HEK293 (cell line): ENCODE measurements around the gene MYO5C.

Source experiments
- CTCF ChIP-seq: fragments of 450-650 bp; formaldehyde crosslinking; IDR thresholded peaks from 2 replicates; pipeline ENCODE4 v1.5.1; 2016; ENCODE audit warnings: missing biosample characterization, missing genetic modification characterization
- ZBTB44 ChIP-seq: fragments of 450-650 bp; IDR thresholded peaks from 2 replicates; pipeline ENCODE4 v1.5.1; 2018; ENCODE audit warnings: missing biosample characterization, mild to moderate bottlenecking, missing genetic modification characterization
- ZNF274 ChIP-seq, 2 experiments: fragments of 200-500 bp in 1 of 2; fragments of 450-650 bp in 1 of 2; sonication (Bioruptor generic) in 1 of 2; formaldehyde crosslinking in 1 of 2; IDR thresholded peaks; 2 replicates each; pipeline versions ENCODE4 v1.5.1 to v1.6.1; 2014 to 2016; ENCODE audit warnings: borderline replicate concordance in 1 of 2, inconsistent platforms in 1 of 2, low read length in 1 of 2, missing biosample characterization in 1 of 2, missing genetic modification characterization in 1 of 2
- ZNF302 ChIP-seq: fragments of 450-650 bp; formaldehyde crosslinking; IDR thresholded peaks from 2 replicates; pipeline ENCODE4 v1.5.1; 2016; ENCODE audit warnings: missing biosample characterization, missing genetic modification characterization, low read depth
- TF ChIP-seq, protein P1 (sequence below): fragments of 450-650 bp; formaldehyde crosslinking; optimal IDR thresholded peaks from 2 replicates; pipeline ENCODE3; 2016; ENCODE audit warnings: missing biosample characterization, mild to moderate bottlenecking, missing genetic modification characterization
- TF ChIP-seq, protein P2 (sequence below): fragments of 450-650 bp; formaldehyde crosslinking; IDR thresholded peaks from 2 replicates; pipeline ENCODE4 v1.5.1; 2016; ENCODE audit warnings: missing biosample characterization, missing genetic modification characterization

DNA sequence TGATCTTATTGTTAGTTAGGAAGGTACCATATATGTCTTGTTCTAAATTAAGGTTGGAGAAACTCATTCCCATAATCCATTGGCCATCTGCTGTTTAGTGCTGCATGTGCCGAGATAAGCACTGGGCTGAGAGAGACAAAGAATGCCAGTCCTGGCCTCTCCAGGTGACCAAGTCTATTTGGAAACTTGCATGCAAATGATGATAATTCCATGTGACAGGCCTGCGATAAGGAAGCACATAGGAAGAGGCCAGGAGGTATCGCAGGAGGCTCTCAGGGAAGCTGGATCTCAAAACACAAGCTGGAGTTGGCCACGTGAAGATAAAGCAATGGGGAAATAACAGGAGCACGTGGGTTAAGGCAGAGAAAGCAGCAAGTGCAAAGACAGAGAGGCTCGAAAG lies 39.7 kb downstream of the MYO5C start:
- TF ChIP-seq ZNF274 (IDR thresholded peaks at IDR 0.05; ENCODE audit: low read length), result no peak
- TF ChIP-seq ZNF274 (tag by site-specific recombination; IDR thresholded peaks at IDR 0.05; ENCODE audit: borderline replicate concordance), result no peak
- TF ChIP-seq, protein P1, sequence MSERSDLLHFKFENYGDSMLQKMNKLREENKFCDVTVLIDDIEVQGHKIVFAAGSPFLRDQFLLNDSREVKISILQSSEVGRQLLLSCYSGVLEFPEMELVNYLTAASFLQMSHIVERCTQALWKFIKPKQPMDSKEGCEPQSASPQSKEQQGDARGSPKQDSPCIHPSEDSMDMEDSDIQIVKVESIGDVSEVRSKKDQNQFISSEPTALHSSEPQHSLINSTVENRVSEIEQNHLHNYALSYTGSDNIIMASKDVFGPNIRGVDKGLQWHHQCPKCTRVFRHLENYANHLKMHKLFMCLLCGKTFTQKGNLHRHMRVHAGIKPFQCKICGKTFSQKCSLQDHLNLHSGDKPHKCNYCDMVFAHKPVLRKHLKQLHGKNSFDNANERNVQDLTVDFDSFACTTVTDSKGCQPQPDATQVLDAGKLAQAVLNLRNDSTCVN, result no peak
- TF ChIP-seq CTCF, result no peak
- TF ChIP-seq, protein P2, sequence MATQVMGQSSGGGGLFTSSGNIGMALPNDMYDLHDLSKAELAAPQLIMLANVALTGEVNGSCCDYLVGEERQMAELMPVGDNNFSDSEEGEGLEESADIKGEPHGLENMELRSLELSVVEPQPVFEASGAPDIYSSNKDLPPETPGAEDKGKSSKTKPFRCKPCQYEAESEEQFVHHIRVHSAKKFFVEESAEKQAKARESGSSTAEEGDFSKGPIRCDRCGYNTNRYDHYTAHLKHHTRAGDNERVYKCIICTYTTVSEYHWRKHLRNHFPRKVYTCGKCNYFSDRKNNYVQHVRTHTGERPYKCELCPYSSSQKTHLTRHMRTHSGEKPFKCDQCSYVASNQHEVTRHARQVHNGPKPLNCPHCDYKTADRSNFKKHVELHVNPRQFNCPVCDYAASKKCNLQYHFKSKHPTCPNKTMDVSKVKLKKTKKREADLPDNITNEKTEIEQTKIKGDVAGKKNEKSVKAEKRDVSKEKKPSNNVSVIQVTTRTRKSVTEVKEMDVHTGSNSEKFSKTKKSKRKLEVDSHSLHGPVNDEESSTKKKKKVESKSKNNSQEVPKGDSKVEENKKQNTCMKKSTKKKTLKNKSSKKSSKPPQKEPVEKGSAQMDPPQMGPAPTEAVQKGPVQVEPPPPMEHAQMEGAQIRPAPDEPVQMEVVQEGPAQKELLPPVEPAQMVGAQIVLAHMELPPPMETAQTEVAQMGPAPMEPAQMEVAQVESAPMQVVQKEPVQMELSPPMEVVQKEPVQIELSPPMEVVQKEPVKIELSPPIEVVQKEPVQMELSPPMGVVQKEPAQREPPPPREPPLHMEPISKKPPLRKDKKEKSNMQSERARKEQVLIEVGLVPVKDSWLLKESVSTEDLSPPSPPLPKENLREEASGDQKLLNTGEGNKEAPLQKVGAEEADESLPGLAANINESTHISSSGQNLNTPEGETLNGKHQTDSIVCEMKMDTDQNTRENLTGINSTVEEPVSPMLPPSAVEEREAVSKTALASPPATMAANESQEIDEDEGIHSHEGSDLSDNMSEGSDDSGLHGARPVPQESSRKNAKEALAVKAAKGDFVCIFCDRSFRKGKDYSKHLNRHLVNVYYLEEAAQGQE (tag by site-specific recombination), result no peak
- no peak for TF ChIP-seq ZNF302 (tag by site-specific recombination)
- no peak for TF ChIP-seq ZBTB44 (tag by site-specific recombination)
